HG03558 (cell line): ENCODE results near the gene ADM2.

ENCODE experiments used
- ATAC-seq: cut with Tn5 transposase; IDR thresholded peaks from one replicate; pipeline ENCODE4 v1.9.1; 2021; ENCODE audit warnings: moderate number of reproducible peaks; ENCODE audit not compliant: unreplicated experiment; ENCODE audit errors: extremely low read depth

The ADM2 gene

DNA sequence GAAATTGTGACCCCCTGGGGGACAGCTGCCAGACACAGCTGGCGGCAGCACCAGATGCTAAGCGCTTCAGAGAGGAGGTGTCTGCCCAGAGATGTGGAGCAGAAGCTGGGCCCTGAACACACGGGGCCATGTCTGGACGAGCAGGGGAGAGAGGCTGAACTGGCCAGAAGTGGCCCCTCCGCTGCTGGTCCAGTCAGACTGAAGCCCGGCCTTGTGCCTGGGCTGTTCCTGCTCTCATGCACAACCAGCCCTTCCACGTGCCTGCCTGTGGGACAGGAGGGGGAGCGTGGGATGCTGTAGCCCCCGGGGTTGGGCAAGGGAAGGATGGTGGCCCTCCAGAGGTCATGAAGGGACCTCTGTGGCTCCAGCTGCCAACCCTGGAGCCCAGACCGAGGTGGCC lies 1.8 kb downstream of the ADM2 start:
- ATAC-seq = no peak

DNA sequence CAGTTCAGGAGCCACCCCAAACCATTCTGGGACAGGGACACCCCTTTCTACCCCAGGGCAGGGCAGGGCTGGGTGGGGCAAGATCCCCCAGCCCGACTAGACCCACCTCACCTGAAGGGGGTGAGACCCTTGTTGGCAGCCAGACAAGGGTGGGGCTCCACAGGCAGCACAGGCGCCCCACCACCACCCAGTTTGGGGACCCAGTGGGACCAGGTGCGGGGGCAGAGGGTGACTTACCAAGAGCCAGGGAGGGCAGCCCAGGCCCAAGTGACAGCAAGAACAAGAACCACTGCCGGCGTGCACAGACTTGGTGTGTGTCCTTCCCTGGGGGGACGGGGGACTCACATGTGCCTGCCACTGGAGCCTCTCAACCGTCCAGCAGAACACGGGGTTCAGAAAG lies 2.2 kb downstream of the ADM2 start:
- no peak for ATAC-seq

DNA sequence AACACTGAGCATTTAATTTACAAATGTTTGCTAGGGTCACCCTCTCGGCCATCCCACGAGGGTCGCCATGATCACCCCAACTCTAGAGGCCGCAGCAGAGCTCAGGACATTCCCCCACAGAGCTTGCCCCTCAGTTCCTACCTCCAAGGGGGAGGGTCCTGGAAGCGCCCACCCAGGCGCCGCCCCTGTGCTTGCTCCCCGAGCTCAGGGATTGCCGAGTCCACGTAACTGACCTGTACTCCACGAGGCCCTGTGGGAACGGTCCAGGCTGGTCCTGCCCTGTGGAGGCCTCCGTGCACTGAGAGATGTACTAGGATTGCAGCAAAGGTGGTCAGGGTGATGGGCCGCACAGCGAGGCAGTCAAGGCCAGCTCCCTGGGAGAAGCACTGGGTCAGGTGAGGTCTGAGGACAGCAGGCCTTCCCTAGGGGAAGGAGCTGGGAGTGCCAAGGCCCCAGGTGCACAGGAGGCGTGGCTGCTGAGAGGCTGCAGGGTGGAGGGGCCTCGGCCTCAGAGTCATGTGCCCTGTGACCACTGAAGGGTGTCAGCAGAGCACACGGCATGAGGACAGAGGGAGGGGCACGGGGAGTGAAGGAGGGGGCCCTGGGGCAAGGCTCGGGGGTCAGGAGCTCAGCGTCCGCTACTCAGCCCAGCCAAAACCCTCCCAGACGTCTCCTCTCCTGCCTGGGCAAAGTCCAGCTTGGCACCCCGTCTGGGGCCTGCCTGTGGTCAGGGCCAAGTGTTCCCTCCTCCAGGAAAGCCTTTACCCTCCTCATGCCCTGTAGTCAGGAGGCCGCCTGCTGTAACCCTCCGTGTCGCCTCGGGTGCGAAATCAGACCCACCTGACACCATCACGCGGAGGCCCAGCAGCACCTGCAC lies 2.9 kb downstream of the ADM2 start:
- no peak for ATAC-seq

DNA sequence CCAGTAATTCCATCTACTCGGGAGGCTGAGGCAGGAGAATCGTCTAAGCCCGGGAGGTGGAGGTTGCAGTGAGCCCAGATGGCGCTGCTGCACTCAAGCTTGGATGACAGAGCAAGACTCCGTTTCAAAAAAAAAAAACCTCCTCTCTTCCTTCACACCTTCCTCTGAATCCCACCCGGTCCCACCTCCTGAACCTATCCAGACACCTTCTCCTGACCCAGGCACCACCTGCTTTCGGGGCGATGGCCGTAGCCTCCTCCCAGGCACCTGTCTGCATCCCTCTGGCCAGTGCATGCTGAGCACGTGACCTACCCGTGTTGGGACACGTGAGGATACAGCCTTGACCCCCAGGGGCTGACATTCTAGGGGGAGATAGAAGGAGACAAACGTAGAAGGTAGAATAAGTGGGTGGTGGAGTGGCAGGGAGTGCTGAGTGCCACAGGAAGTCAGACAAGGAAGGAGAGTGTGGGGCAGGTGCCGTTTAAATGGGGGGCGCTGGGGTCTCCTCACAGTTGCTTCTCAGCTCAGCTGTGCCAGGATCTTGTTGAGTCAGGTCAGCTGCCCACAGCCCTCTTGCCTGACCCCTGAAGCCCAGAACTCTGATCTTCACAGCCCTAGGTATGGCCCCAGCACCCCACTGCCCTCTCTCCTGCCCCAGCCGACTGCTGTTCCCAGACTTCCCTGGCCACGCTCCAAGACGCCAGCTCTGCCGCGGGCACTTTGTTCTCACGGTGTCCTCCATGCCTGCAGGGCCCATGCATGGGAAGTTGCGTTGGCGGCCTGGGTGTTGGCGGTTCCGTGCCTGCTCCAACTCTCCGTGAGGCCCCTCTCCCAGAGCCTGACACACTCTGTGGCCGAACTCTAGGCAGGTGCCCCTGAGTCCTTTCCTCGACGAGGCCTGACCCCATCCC lies 4.1 kb downstream of the ADM2 start:
- no peak for ATAC-seq

GRCh38 chr22:50486561-50487289 lies 5.4 kb downstream of the ADM2 start, which contains the start of gene MIOX:
Gene MIOX (plus strand): TSS chr22:50486859. CDS start chr22:50486898, 39 bp downstream.
- ATAC-seq = no peak

DNA sequence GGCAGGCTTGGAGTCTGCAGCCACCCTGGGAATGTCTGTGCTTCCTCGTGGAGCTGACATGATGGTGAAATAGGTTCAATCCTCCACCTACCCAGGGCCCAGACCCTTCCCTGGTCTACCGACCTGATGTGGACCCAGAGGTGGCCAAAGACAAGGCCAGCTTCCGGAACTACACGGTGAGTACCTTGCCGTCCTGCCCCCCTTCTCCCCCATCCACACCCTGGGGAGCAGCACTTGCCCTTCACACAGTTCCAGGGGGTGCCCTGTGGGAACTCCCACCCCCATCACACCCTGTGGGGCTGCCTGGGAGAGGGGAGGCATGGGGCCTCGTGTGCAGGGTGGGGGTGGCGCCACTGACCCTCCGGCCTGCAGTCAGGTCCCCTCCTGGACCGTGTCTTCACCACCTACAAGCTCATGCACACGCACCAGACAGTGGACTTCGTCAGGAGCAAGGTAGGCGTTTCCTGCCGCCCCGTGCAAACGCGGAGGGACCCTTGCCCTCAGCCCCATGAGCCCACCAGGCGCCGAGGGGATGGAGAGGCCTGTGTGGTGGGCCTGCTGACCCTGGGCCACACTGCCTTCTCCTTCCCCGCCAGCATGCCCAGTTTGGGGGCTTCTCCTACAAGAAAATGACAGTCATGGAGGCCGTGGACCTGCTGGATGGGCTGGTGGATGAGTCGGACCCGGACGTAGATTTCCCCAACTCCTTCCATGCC lies 6.1 kb downstream of the ADM2 start:
- ATAC-seq = no peak

GRCh38 chr22:50488006-50488677 lies 6.8 kb downstream of the ADM2 start:
- ATAC-seq = no peak

DNA sequence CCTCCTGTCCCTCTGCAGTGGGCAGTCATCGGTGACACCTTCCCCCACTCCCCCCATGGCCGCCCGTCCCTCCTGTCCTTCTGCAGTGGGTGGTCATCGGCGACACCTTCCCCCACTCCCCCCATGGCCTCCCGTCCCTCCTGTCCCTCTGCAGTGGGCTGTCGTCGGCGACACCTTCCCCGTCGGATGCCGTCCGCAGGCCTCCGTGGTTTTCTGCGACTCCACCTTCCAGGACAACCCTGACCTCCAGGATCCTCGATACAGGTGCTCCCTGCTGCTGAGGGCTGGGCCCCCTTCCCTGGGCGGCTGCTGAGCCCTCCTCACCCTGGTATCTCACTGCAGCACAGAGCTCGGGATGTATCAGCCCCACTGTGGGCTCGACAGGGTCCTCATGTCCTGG lies 7.5 kb downstream of the ADM2 start:
- ATAC-seq = no peak

GRCh38 chr22:50489363-50490243 lies 8.3 kb downstream of the ADM2 start:
- no peak for ATAC-seq

- no peak for ATAC-seq
Measured at GRCh38 chr22:50490531-50491308, 9.4 kb downstream of the ADM2 start.

DNA sequence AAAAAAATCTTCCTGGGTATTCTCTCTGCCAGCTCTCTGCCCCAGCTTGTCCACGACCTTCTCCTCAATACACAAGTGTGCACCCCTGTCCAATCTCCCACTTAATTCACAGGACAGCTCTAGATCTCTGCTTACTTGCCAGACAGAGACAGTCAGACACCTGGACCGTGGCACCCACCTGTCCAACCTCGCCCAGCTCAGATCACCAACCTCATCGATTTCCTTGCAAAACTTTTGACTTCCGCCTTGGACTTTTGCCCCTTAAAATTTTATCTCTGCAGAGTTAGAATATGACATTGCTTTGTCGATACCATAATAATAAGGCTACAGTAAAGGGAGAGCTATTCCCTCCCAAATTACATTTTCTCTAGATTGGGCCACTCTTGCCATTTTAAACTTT lies 15.8 kb downstream of the ADM2 start:
- ATAC-seq = no peak

- ATAC-seq = no peak
Measured at GRCh38 chr22:50498322-50498890, 17.1 kb downstream of the ADM2 start.

DNA sequence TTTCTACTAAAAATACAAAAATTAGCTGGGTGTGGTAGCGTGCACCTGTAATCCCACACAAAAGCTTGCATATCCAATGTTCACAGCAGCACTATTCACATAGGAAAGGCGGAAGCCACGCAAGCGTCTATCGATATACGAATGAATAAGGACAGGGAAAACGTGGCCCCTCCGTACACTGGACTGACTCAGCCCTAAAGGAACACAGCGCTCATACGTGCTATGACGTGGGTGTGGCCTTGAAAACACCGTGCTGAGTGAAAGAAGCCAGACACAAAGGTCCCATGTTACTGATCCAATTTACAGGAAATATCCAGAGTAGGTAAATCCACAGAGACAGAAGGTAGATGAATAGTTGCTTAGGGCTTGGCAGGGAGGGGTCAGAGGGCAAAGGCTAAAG lies 19.1 kb downstream of the ADM2 start:
- no peak for ATAC-seq

GRCh38 chr22:50502096-50502495 lies 20.8 kb downstream of the ADM2 start:
- ATAC-seq = no peak

DNA sequence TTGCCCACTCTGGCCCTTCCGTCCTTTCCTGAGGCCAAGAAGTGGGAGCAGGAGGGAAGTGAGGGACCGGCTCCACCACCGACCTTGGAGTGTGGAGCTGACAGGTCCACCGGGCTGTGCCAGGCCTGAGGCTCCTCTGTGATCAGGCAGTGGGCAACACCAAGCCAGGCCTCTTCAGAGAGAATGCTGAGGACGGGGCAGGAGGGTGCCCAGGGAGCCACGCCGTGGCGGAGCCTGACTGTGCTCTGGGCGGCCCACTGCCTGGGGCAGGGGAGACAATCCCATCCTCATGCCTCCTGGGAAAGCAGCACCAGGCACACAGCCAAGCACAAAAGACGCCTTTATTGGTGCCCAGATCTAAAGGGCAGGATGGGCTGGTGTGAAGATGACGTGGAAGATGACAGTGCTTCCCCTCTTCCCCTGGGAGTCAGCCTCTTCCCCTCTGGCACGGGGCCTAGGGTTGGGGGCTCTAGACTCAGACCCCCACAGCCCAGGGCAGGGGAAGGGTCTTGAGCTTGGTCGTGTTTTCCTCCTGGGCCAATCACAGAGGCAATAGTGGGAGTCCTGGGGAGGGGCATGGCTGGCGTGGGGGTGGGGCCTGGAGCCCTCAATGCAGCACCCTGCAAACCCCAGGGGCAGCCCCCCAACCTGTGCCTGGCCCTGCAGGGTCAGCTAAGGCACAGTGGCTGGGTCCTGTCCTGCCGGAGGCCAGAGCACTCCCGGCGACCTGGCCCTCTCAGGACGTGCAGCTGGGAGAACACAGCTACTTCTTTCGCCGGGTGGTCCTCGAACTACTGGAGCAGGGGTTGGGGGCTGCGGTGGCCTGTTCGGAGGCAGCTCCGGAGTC lies 21.5 kb downstream of the ADM2 start:
- no peak for ATAC-seq

- no peak for ATAC-seq
Measured at GRCh38 chr22:50503475-50504145, 22.3 kb downstream of the ADM2 start.
